ENCODE results near the gene ARRB2.
A peak's percentile ranks its signal among the peaks of the same experiment; 100 is the strongest.

Gene ARRB2

GRCh38 chr17:4734857-4735475, 24.5 kb downstream of the ARRB2 start:
- DNase-seq: no peak

- no peak for DNase-seq
Measured at GRCh38 chr17:4735876-4736651, 25.6 kb downstream of the ARRB2 start.

GRCh38 chr17:4738136-4739121, 28.0 kb downstream of the ARRB2 start:
- no peak for DNase-seq

- DNase-seq: peak; percentile 62
Measured at GRCh38 chr17:4739122-4740024, 28.9 kb downstream of the ARRB2 start, which contains the start of the genes CXCL16 and ZMYND15. CXCL16 (minus strand) TSS chr17:4739928; CDS start chr17:4739339, 589 bp downstream. ZMYND15 (plus strand) TSS chr17:4739833; CDS start chr17:4740549, 716 bp downstream.

- no peak for DNase-seq
Measured at GRCh38 chr17:4740025-4740351, 29.6 kb downstream of the ARRB2 start.

GRCh38 chr17:4740584-4740983, 30.2 kb downstream of the ARRB2 start:
- no peak for DNase-seq

- DNase-seq: no peak
Measured at GRCh38 chr17:4741544-4741943, 31.1 kb downstream of the ARRB2 start.

- no peak for DNase-seq
Measured at GRCh38 chr17:4742133-4742532, 31.7 kb downstream of the ARRB2 start.

GRCh38 chr17:4742629-4743028, 32.2 kb downstream of the ARRB2 start:
- DNase-seq: no peak

GRCh38 chr17:4743216-4743615, 32.8 kb downstream of the ARRB2 start:
- DNase-seq: no peak

GRCh38 chr17:4743898-4744297, 33.5 kb downstream of the ARRB2 start:
- no peak for DNase-seq

GRCh38 chr17:4744999-4745969, 34.9 kb downstream of the ARRB2 start:
- no peak for DNase-seq

- DNase-seq: no peak
Measured at GRCh38 chr17:4747847-4748246, 37.4 kb downstream of the ARRB2 start.

- no peak for DNase-seq
Measured at GRCh38 chr17:4748686-4749085, 38.3 kb downstream of the ARRB2 start.

- no peak for DNase-seq
Measured at GRCh38 chr17:4750606-4751005, 40.2 kb downstream of the ARRB2 start.

GRCh38 chr17:4751932-4752331, 41.5 kb downstream of the ARRB2 start:
- no peak for DNase-seq

GRCh38 chr17:4753392-4753791, 43.0 kb downstream of the ARRB2 start:
- DNase-seq: no peak

- no peak for DNase-seq
Measured at GRCh38 chr17:4759776-4760236, 49.4 kb downstream of the ARRB2 start.

GRCh38 chr17:4764595-4764994, 54.2 kb downstream of the ARRB2 start:
- DNase-seq: no peak

GRCh38 chr17:4766201-4766600, 55.8 kb downstream of the ARRB2 start:
- DNase-seq: no peak

- no peak for DNase-seq
Measured at GRCh38 chr17:4766723-4767122, 56.3 kb downstream of the ARRB2 start.

Data from activated naive CD4-positive, alpha-beta T cell treated with Interleukin-2 at 50 U/mL for 16 hours (primary cell).